ENCODE measurements around the gene GNL1. TPM values are rescaled to one million over a fixed set of nuclear protein-coding genes. Genes with fewer than 3 reads are reported as not detected.

Gene GNL1
- total and polyA plus RNA-seq, 9 of the 15 experiments (the other 6 are each of a cell fraction or from before 2014, with no cell fraction given) = 0.73 to 112 (median 58.0) TPM

DNA sequence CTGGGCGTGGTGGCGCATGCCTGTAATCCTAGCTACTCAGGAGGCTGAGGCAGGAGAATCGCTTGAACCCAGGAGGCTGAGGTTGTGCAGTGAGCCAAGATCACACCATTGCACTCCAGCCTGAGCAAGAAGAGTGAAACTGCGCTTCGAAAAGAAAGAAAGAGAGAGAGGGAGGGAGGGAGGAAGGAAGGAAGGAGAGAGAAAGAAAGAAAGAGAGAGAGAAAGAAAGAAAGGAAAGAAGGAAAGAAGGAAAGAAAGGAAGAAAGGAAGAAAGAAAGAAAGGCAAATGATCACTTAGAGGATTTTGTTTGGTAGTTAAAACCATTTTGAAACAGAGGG, 59.1 kb downstream of the GNL1 start (continued):
- TF ChIP-seq, protein P1, sequence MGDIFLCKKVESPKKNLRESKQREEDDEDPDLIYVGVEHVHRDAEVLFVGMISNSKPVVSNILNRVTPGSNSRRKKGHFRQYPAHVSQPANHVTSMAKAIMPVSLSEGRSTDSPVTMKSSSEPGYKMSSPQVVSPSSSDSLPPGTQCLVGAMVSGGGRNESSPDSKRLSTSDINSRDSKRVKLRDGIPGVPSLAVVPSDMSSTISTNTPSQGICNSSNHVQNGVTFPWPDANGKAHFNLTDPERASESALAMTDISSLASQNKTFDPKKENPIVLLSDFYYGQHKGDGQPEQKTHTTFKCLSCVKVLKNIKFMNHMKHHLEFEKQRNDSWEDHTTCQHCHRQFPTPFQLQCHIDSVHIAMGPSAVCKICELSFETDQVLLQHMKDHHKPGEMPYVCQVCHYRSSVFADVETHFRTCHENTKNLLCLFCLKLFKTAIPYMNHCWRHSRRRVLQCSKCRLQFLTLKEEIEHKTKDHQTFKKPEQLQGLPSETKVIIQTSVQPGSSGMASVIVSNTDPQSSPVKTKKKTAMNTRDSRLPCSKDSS (IDR thresholded peaks at IDR 0.05; ENCODE audit: low read depth, partially characterized antibody) = peak; percentile 55
- TF ChIP-seq HLTF (IDR thresholded peaks at IDR 0.05) = peak; percentile 75; the same call in 1 of the 2 replicates

DNA sequence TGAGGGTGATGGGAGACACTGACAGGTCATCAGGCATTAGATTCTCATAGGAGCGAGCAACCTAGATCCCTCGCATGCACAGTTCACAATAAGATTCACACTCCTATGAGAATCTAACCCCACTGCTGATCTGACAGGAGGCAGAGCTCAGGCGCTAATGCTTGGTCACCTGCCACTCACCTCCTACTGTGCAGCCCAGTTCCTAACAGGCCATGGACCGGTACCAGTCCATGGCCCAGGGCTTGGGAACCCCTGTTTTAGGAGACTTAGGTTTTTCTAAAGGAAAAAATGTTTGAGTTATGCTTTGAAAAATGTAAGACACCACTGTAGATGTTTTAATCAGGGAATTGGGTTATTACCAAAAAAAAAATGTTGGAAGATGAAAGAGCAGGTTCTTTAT, 60.3 kb downstream of the GNL1 start:
- BruUV-seq (replicated peaks) = no TSS peak
- Histone ChIP-seq H2AFZ (ENCODE audit: low read depth, low read length) (peak overlapping the region; percentile 95), H3K4me2 (ENCODE audit: insufficient read depth, low read length) (peak overlapping the region; percentile 67), H3K27me3 (ENCODE audit: control insufficient read depth in 2 of 2, insufficient read depth in 2 of 2, low read length in 2 of 2) (no peaks in the 10 kb centered on the region), H3K9ac (ENCODE audit: insufficient read depth in 1 of 2, low read depth in 2 of 2, low read length in 2 of 2) (peak overlapping the region; percentile 56 to 69; a peak in 2 of 4 replicates), H3K4me3 (no peak overlapping the region), H4K20me1 (replicated peaks; ENCODE audit: control insufficient read depth, insufficient read depth, low read length) (no peaks in the 10 kb centered on the region), H3K9me3 (replicated peaks; ENCODE audit: control insufficient read depth, insufficient read depth, low read depth, low read length) (no peaks in the 10 kb centered on the region), H3K4me1 (replicated peaks in 1 of 2; ENCODE audit: control insufficient read depth in 2 of 2, insufficient read depth in 2 of 2, low read length in 2 of 2) (peaks cover 21 to 29% of the 10 kb centered on the region in 2 experiments), H3K27ac (ENCODE audit: extremely low read depth, low read depth, low read length) (peak overlapping the region; percentile 88; the same call in 2 of the 3 replicates), H3K9me1 (ENCODE audit: control insufficient read depth, insufficient read depth, low read length) (no peaks in the 10 kb centered on the region), H3K79me2 (ENCODE audit: control insufficient read depth, insufficient read depth, low read length) (no peaks in the 10 kb centered on the region), H3K36me3 (ENCODE audit: control insufficient read depth, insufficient read depth, low read length) (peaks cover 11% of the 10 kb centered on the region)
- in situ Hi-C loops (cut with MboI) (no loop called here), intact Hi-C loops (cut with micrococcal nuclease) (loop anchor here (1.0 to 2.0 kb wide), 2 partner anchors 20 to 37 kb away; no protein-coding TSS in a partner anchor)
- DNase-seq (ENCODE audit: extremely low read depth in 1 of 4, low spot score in 3 of 4) (no peak), ATAC-seq (peak; percentile 8; the same call in 2 of the 3 replicates), FAIRE-seq (no peak)
- WGBS (ENCODE audit: insufficient coverage, low coverage, missing lambda C conversion rate) = 63% methylated on average over 4 of the region's 4 CpGs
- ChIA-PET POLR2A (interaction anchor here (0.8 to 2.1 kb wide), 10 partner anchors 9 to 336 kb away, joined by 3 to 8 read pairs (median 4); no protein-coding TSS in a partner anchor), CTCF (ENCODE audit: low intra/inter-chr PET ratio) (interaction anchor here (0.9 to 1.5 kb wide), 2 partner anchors 37 to 49 kb away, joined by 3 to 11 read pairs; no protein-coding TSS in a partner anchor)
- no peak for TF ChIP-seq SOX6 (IDR thresholded peaks at IDR 0.05)
- TF ChIP-seq, protein P2, sequence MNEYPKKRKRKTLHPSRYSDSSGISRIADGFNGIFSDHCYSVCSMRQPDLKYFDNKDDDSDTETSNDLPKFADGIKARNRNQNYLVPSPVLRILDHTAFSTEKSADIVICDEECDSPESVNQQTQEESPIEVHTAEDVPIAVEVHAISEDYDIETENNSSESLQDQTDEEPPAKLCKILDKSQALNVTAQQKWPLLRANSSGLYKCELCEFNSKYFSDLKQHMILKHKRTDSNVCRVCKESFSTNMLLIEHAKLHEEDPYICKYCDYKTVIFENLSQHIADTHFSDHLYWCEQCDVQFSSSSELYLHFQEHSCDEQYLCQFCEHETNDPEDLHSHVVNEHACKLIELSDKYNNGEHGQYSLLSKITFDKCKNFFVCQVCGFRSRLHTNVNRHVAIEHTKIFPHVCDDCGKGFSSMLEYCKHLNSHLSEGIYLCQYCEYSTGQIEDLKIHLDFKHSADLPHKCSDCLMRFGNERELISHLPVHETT (CRISPR knock-in tag; conservative IDR thresholded peaks at IDR 0.05 in 1 of 2, IDR thresholded peaks at IDR 0.05 in 1 of 2) = no peak; a peak in 1 of 4 replicates
- no peak for TF ChIP-seq CAMTA2 (CRISPR knock-in tag; conservative IDR thresholded peaks at IDR 0.05)
- 0 out of 2 replicates have a peak, but pooled peaks have one; percentile 26 for TF ChIP-seq ZSCAN29 (IDR thresholded peaks at IDR 0.05)
- no peak for TF ChIP-seq TAL1 (IDR thresholded peaks at IDR 0.05)
- no peak for TF ChIP-seq TCFL5 (CRISPR knock-in tag; conservative IDR thresholded peaks at IDR 0.05)
- peak; percentile 23; the same call in 1 of the 2 replicates for TF ChIP-seq GATAD2A (IDR thresholded peaks at IDR 0.05)
- no peak for TF ChIP-seq NCOA2 (IDR thresholded peaks at IDR 0.05; ENCODE audit: partially characterized antibody in 2 of 2)
- TF ChIP-seq, protein P3, sequence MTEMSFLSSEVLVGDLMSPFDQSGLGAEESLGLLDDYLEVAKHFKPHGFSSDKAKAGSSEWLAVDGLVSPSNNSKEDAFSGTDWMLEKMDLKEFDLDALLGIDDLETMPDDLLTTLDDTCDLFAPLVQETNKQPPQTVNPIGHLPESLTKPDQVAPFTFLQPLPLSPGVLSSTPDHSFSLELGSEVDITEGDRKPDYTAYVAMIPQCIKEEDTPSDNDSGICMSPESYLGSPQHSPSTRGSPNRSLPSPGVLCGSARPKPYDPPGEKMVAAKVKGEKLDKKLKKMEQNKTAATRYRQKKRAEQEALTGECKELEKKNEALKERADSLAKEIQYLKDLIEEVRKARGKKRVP (CRISPR knock-in tag; IDR thresholded peaks at IDR 0.05) = no peak
- no peak for TF ChIP-seq RBM14 (IDR thresholded peaks at IDR 0.05; ENCODE audit: borderline replicate concordance, insufficient read depth, low read depth, low read length)
- no peak for TF ChIP-seq NFATC3 (IDR thresholded peaks at IDR 0.05)
- TF ChIP-seq, protein P4, sequence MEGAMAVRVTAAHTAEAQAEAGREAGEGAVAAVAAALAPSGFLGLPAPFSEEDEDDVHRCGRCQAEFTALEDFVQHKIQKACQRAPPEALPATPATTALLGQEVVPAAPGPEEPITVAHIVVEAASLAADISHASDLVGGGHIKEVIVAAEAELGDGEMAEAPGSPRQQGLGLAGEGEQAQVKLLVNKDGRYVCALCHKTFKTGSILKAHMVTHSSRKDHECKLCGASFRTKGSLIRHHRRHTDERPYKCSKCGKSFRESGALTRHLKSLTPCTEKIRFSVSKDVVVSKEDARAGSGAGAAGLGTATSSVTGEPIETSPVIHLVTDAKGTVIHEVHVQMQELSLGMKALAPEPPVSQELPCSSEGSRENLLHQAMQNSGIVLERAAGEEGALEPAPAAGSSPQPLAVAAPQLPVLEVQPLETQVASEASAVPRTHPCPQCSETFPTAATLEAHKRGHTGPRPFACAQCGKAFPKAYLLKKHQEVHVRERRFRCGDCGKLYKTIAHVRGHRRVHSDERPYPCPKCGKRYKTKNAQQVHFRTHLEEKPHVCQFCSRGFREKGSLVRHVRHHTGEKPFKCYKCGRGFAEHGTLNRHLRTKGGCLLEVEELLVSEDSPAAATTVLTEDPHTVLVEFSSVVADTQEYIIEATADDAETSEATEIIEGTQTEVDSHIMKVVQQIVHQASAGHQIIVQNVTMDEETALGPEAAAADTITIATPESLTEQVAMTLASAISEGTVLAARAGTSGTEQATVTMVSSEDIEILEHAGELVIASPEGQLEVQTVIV (CRISPR knock-in tag; IDR thresholded peaks at IDR 0.05; ENCODE audit: borderline replicate concordance) = no peak

All from K562 (cell line).